HG02642 (cell line): Measurements from ENCODE around the gene PSMD11.
"Not testable (repeated sequence)": the region's sequence is repeated elsewhere in the genome, so short reads cannot be mapped to it uniquely, and the experiment has no call there.

Experiments used
- ATAC-seq: cut with Tn5 transposase; IDR thresholded peaks from one replicate; pipeline ENCODE4 v1.9.1; 2021; ENCODE audit warnings: mild to moderate bottlenecking; ENCODE audit not compliant: unreplicated experiment, poor library complexity

The PSMD11 gene

DNA sequence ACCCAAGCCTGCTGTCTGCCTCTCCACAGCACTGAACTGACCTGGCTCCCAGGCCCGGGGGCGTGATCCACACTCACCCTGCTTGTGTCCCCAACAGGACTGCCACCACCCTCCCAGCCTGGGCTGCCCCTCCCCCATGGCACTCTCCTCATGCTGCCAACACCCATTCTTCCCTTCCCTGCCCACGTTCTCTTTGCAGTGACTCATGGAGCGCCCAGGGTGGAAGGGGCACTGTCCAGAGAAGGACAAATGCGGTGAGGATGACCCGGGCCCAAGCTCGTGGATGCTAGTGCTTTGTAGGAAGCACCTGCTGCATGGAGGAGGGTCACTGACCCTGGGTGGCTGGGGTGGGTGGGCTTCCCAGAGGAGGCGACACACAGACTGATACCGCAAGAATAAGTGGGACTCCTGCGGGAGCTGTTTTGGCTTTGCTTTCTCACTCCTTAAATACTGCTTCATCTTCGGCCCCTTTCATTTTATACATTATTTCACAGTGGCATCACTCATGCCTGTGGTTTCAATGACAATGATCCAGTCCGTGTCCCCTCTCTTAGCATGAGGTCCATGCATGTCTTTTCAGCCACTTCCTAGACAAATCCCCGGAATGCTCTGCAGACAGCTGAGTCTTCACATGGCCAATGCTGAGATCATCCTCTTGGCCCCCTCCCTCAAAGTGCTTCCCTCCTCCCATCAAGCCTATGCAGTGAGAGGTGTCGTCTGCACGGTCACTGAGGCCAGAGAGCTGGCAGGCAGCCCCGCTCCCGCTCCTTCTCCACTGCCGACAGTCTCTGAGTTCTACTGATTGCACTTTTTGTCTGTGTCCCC lies 60.1 kb downstream of the PSMD11 start:
- ATAC-seq: no peak

GRCh38 chr17:32508926-32509325 lies 64.6 kb downstream of the PSMD11 start:
- no peak for ATAC-seq

DNA sequence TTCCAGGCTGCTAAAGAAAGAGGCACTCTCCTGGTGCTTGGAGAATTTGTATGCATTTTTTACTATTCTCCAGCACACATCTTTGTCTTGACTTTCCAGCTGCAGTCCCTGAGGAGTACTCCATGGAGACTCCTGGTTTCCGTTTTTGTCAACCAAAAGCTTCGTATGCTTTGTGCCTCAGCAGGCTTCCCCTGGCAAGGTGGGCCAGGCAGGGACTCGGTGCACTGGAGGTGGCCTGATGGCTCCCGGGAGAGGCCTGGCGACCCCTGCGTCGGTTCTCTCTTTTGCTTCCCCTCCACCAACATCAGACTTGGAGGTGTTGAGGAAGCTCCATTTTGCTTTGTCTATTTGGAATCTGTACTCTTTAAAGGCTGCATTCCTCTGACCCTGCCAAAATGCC lies 66.2 kb downstream of the PSMD11 start:
- ATAC-seq: no peak

- no peak for ATAC-seq
Measured at GRCh38 chr17:32512328-32512727, 68.0 kb downstream of the PSMD11 start.

GRCh38 chr17:32513579-32513978 lies 69.3 kb downstream of the PSMD11 start:
- no peak for ATAC-seq

GRCh38 chr17:32514606-32515005 lies 70.3 kb downstream of the PSMD11 start:
- ATAC-seq: no peak

DNA sequence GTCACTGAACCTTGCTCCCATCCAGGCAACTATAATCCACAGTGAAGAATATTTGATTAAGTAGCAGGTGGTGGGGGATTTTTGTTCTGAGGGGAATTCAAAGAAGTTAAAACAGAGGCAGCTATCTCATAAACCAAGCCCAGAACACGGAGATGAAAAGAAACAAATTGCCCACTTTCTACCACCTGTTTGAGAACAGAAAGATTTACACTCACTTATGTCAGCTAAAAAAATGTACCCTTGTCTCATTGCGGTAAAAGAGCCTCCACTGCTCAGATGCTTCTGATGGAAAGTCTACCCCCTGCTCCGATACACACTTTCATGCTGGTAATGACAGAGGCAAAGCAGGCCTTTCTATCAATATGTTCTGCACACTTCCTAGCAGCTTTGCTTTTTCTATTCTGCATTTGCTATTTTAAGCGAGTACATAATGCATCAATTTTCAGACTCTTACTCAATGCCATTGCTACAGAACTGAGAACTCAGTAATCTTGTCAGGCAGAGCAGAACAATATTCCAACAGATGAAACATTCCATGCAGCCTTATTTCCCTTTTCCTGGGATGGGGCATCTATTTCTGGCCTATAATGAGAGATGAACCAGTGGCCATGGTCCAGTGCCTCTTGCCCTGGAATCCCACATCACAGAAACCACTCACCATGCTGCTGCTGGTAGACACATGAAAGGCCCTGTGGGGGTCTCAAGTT lies 71.5 kb downstream of the PSMD11 start:
- ATAC-seq: peak; percentile 49

DNA sequence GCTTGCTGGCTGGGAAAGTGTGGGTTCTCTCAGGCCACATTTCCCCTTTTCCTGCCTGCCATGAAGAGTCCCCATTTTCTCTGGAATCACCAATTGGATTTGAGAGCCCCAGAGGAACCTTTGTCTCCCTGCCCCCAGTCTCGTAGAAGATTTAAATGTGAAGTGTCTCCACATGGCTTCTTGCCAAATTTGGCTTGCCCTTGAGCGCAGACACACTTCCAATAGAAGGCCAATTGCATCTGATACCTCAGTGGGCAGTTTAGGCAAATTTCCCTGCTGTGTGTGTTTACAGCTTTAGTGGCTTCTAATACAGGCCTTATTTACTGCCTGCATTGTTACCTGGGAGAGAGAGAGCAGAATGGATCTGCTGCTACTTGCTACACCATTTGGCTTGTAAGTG lies 72.1 kb downstream of the PSMD11 start:
- no peak for ATAC-seq

GRCh38 chr17:32516940-32517701 lies 72.8 kb downstream of the PSMD11 start:
- ATAC-seq: no peak

- ATAC-seq: no peak
Measured at GRCh38 chr17:32517982-32518381, 73.7 kb downstream of the PSMD11 start.

DNA sequence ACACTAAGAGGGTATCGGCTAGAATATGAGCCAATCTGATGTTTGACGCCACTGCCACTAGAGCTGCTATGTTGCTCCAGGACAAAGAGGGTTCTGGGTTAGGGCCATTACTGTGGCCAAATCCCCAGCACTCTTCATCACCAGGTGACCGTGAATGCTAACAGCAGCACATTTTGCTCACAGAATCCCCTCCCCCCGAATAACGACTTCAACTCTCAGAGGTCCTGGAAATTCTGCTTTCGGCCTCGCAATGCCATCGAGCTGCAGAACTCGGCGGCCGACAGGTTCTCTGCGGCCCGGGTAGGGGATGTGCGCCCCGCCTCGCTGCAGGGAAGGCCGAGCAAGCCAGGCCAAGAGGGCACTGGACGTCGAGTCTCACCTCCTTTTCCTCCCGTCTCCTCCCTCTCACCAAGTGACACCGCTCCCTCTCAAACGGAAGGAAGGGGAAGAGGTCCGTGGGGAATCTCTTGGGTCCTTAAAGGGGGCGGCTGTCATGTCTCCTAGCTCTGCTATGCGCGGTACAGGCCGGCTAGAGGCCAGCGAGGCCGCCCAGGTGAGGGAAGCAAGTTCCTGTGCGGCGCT lies 74.4 kb downstream of the PSMD11 start:
- no peak for ATAC-seq

- no peak for ATAC-seq
Measured at GRCh38 chr17:32519228-32520103, 75.2 kb downstream of the PSMD11 start.

DNA sequence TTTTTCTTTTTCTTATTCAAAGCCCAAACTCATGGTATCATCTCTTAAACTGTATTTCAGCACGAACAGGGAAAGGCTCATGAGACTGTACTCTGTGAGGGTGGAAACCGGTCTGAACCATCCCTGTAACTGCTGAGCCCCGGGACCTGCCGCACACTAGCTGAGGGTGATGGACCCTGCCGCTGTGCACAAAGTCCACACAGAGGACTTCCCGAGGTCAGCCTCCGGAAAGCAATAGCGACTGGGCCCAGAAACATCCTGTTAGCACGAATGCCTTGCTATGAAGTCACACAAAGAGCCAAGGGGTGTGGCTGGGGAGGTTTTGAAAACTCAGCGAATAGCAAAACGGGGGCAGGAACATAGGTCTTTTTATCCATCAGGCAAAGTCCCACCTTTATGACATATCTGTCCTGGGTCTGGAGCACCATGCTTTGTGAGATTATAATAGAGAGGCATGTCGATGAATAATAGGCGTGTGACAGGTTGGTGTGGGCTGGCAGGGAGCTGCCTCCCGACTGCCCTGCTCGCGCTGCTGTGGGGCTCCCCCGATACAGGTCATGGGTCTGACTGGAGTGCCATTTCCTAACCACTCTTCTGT lies 75.9 kb downstream of the PSMD11 start:
- ATAC-seq: no peak

DNA sequence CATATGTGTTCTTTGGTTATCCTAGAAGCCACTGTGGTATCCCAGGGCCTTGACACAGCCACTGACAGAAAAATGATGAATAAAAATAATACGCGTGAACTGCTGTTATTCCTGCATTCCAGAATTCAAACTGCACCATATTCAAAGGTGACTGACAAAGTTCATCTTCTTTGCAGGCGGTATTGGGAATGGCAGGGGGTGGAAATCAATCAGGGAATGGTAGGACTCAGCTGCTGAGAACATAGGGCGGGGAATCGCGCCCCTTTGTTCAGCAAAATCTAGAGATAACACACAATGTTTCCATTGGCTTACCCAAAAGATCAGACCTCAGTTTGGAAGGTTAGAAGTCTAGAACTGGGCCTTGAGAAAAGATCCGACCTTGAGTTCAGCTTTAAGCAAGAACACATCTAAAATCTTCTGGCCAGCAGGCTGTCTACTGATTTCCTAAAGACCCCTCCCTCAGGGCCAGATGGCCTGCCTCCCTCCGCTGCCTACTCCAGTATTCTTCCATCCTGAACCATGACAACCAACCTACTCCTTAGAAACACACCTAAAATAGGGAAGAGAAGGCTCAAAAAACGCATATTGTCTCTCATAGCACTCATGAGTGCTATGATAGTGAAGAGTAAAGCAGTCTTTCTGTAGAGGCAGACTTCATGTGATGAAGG lies 76.6 kb downstream of the PSMD11 start:
- no peak for ATAC-seq

DNA sequence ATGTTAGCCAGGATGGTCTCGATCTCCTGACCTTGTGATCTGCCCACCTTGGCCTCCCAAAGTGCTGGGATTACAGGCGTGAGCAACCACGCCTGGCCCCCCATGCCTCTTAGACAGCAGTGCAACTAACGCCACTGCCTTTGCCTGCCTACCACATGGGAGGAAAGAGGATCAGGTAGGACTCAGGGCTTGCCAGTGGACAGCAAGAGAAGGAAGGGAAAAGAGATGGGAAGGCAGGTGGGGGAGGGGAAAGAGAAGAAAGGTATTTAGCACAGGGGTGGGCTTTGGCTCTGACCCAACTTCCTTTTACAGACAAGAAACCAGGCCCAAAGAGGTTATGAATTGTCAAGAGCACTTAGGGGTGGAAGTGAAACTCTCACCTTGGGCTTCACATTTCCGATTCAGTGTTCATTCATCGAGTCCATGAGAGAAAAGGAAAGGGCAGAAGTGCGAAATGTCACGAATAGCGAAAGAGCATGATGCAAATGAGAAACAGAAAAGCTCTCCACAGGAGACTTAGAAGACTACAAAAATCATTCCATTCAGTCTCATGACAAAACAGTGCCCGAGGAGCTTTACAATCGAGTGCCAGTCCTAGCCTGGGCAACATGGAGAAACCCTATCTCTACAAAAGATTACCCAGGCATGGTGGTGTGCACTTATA lies 78.8 kb downstream of the PSMD11 start:
- ATAC-seq: peak; percentile 66

DNA sequence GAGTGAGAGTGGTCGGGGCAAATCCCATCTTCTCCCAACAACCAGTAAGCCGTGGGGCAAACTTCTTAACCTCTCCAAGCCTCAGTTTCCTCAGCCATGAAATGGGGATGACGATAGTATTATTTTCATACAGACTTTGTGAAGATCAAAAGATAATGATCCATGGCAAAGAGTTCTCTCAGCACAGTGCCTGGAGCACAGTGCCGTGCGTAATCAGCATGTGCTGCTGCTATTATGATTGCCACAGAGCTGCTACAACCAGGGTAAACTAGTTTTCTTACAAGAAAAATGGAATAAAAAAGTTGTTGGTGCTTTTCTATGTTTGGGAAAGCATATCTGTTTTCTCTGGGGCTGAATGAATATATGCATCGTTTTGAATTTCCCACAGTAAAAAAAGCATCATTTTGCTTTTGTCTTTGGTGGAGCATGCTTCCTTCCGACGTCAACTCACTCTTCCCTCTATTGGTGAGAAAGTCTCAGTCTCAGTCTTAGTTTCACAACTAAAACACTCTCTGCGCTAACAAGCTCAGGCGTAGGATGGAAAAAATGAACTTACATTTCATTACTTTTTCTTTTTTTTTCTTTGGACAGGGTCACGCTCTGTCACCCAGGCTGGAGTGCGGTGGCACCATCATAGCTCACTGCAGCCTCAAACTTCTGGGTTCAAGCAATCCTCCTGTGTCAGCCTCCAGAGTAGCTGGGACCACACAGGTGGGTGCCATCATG lies 79.7 kb downstream of the PSMD11 start:
- ATAC-seq: peak; percentile 42

DNA sequence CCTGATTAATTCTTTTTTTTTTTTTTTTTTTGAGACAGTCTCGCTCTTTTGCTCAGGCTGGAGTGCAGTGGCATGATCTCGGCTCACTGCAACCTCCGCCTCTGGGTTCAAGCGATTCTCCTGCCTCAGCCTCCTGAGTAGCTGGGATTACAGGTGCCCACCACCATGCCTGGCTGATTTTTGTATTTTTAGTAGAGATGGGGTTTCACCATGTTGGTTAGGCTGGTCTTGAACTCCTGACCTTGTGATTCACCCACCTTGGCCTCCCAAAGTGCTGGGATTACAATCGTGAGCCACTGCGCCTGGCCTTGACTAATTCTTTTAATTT lies 80.2 kb downstream of the PSMD11 start:
- not testable (repeated sequence) for ATAC-seq

GRCh38 chr17:32525122-32525521 lies 80.8 kb downstream of the PSMD11 start:
- no peak for ATAC-seq
